ENCODE data around the gene DRG1.

DRG1 gene

DNA sequence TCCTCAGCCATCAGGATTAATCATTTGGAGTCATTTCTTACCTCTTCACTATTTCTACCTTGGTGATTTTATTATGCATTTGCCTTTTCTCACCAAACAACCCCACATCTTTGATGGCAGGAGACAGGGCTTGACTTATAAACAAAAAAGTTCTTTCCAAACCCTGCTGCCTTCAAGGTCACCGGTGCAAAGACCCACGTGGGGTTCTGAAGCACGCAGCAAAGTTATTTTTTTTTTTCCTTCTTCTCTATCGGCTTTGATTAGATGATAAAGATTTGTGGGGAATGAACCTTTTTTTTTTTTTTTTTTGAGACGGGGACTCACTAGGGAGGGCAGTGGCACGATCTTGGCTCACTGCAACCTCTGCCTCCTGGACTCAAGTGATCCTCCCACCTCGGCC, 44.1 kb downstream of the DRG1 start:
- no peak overlapping the region for H3K4me3 ChIP-seq (replicated peaks; ENCODE audit: low read depth, low read length)
- H3K36me3 ChIP-seq (ENCODE audit: control insufficient read depth, insufficient read depth, low read length), result peaks cover 41% of the 10 kb centered on the region
- TF ChIP-seq, protein P1, sequence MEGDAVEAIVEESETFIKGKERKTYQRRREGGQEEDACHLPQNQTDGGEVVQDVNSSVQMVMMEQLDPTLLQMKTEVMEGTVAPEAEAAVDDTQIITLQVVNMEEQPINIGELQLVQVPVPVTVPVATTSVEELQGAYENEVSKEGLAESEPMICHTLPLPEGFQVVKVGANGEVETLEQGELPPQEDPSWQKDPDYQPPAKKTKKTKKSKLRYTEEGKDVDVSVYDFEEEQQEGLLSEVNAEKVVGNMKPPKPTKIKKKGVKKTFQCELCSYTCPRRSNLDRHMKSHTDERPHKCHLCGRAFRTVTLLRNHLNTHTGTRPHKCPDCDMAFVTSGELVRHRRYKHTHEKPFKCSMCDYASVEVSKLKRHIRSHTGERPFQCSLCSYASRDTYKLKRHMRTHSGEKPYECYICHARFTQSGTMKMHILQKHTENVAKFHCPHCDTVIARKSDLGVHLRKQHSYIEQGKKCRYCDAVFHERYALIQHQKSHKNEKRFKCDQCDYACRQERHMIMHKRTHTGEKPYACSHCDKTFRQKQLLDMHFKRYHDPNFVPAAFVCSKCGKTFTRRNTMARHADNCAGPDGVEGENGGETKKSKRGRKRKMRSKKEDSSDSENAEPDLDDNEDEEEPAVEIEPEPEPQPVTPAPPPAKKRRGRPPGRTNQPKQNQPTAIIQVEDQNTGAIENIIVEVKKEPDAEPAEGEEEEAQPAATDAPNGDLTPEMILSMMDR (IDR thresholded peaks at IDR 0.05; ENCODE audit: insufficient read depth, low read length, poor library complexity, severe bottlenecking), result no peak
- DNase-seq (ENCODE audit: extremely low read depth, insufficient read length), result no peak
- no peaks in the 10 kb centered on the region for H3K27me3 ChIP-seq (replicated peaks; ENCODE audit: control insufficient read depth, insufficient read depth, low read length)

DNA sequence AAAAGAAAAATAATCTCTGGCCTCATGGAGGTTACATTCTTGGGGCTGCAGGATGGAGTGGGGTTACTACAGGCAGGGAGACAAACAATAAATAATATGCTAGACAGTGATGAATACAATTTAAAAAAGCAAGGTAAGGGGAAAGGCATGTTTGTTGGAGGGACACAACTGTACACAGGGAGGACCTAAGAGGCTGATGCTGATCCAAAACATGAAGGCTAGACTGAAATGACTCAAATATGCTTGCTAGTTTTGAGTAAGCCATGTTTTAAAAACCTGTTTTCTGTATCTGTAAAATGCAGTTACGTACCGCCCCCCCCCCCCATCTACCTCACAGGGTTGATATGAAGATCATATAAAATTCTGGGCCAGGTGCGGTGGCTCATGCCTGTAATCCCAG, 46.2 kb downstream of the DRG1 start:
- H3K4me3 ChIP-seq (replicated peaks; ENCODE audit: low read depth, low read length), result no peak overlapping the region
- DNase-seq (ENCODE audit: extremely low read depth, insufficient read length), result no peak
- no peaks in the 10 kb centered on the region for H3K27me3 ChIP-seq (replicated peaks; ENCODE audit: control insufficient read depth, insufficient read depth, low read length)
- TF ChIP-seq, protein P1 (IDR thresholded peaks at IDR 0.05; ENCODE audit: insufficient read depth, low read length, poor library complexity, severe bottlenecking), result no peak
- H3K36me3 ChIP-seq (ENCODE audit: control insufficient read depth, insufficient read depth, low read length), result peaks cover 32% of the 10 kb centered on the region

DNA sequence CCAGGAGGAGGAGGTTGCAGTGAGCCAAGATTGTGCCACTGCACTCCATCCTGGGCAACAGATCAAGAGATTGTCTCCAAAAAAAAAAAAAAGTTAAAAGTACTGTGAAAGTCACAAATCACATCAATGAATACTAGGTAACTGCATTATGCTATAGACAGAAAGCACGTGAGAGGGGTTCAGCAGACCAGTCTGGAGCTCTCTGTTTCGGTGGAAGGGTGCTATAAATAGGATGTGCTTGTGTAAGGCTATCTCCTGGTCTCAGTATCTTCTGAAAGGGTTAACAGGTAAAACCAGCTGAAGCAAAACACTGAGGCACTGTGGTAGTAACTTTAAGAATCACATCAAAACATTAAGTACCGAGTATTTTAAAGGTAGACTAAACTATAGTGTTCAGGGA, 46.8 kb downstream of the DRG1 start:
- no peaks in the 10 kb centered on the region for H3K27me3 ChIP-seq (replicated peaks; ENCODE audit: control insufficient read depth, insufficient read depth, low read length)
- no peak overlapping the region for H3K4me3 ChIP-seq (replicated peaks; ENCODE audit: low read depth, low read length)
- no peak for DNase-seq (ENCODE audit: extremely low read depth, insufficient read length)
- H3K36me3 ChIP-seq (ENCODE audit: control insufficient read depth, insufficient read depth, low read length), result peaks cover 30% of the 10 kb centered on the region
- TF ChIP-seq, protein P1 (IDR thresholded peaks at IDR 0.05; ENCODE audit: insufficient read depth, low read length, poor library complexity, severe bottlenecking), result no peak

DNA sequence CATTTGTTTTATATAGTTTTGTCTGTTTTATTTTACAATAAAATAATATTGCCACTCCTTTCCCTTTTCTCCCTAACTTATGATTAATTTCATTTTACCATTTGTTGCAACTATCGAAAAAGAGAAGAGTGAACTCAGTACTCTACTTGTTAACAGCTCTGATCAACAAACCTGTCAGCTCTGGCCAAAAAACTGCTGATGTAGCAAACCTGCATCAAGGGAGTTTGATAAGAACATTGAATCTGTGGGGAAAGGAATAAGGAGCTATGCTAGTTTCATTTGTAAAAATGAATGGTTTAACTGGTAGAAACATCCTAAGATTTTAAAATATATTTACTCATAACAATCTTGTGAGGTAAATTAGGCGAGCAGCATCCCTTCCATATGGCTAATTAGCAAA, 47.4 kb downstream of the DRG1 start:
- TF ChIP-seq, protein P1 (IDR thresholded peaks at IDR 0.05; ENCODE audit: insufficient read depth, low read length, poor library complexity, severe bottlenecking), result no peak
- no peak for DNase-seq (ENCODE audit: extremely low read depth, insufficient read length)
- Histone ChIP-seq H3K4me3 (replicated peaks; ENCODE audit: low read depth, low read length) (no peak overlapping the region), H3K36me3 (ENCODE audit: control insufficient read depth, insufficient read depth, low read length) (peaks cover 27% of the 10 kb centered on the region), H3K27me3 (replicated peaks; ENCODE audit: control insufficient read depth, insufficient read depth, low read length) (no peaks in the 10 kb centered on the region)

DNA sequence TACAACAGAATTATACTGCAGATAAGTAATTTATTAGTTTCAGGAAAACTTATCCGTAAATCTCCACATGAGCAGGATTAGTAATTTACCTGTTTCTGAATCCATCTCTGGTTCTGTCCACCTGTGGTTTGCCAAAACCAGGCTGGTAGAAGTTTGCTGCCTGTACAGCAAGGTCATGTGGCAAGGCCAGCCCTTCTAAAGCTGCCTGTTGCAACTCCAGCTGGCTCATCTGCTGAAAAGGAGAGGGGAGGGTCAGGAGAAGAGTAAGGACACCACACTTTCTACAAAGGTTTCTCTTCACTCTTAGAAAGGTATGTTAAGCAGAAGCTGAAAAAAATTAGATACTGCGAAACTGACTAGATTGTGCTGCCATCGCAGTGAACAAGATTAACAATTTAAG, 47.9 kb downstream of the DRG1 start:
- TF ChIP-seq, protein P1 (IDR thresholded peaks at IDR 0.05; ENCODE audit: insufficient read depth, low read length, poor library complexity, severe bottlenecking), result no peak
- no peak for DNase-seq (ENCODE audit: extremely low read depth, insufficient read length)
- H3K36me3 ChIP-seq (ENCODE audit: control insufficient read depth, insufficient read depth, low read length), result peaks cover 25% of the 10 kb centered on the region
- H3K4me3 ChIP-seq (replicated peaks; ENCODE audit: low read depth, low read length), result no peak overlapping the region
- no peaks in the 10 kb centered on the region for H3K27me3 ChIP-seq (replicated peaks; ENCODE audit: control insufficient read depth, insufficient read depth, low read length)

DNA sequence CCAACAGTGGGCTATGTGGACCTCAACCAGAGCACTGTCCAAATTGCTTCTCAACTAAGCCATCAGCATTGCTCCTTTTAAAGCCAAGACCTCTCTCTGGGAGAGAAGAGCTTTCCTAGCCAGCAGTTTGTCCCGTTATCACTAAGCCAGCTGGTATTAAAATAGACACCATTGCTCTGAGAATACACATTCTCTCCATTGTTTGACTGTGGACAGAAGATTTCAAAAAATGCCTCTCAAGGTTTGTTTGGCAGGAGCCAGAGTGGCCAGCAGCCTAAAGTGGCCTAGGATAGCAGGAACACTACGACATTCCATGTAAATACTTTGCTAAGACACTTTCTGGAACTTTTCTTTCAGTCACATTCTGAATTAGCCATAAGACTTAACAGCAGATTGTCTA, 49.0 kb downstream of the DRG1 start:
- Histone ChIP-seq H3K4me3 (replicated peaks; ENCODE audit: low read depth, low read length) (no peak overlapping the region), H3K36me3 (ENCODE audit: control insufficient read depth, insufficient read depth, low read length) (peaks cover 18% of the 10 kb centered on the region), H3K27me3 (replicated peaks; ENCODE audit: control insufficient read depth, insufficient read depth, low read length) (no peaks in the 10 kb centered on the region)
- no peak for DNase-seq (ENCODE audit: extremely low read depth, insufficient read length)
- TF ChIP-seq, protein P1 (IDR thresholded peaks at IDR 0.05; ENCODE audit: insufficient read depth, low read length, poor library complexity, severe bottlenecking), result no peak
